NCI-H82 treated with DMSO at 0.1 percent for 48 hours (cell line): ENCODE measurements around the gene VDR.

ENCODE experiments used
- DNase-seq: peaks from one replicate; lab custom pipeline; 2025; ENCODE audit not compliant: unreplicated experiment; lab: John Stamatoyannopoulos, UW

The VDR gene

GRCh38 chr12:47800582-47800981 is 104.2 kb downstream of the VDR start:
- no peak for DNase-seq

GRCh38 chr12:47799357-47799955 is 105.3 kb downstream of the VDR start:
- no peak for DNase-seq

- DNase-seq: no peak
Observed at GRCh38 chr12:47798382-47798948, 106.3 kb downstream of the VDR start.

GRCh38 chr12:47797441-47797840 is 107.4 kb downstream of the VDR start:
- no peak for DNase-seq

- no peak for DNase-seq
Observed at GRCh38 chr12:47795814-47796411, 108.9 kb downstream of the VDR start.

- DNase-seq: no peak
Observed at GRCh38 chr12:47795121-47795813, 109.5 kb downstream of the VDR start.

GRCh38 chr12:47794679-47795078 is 110.1 kb downstream of the VDR start:
- no peak for DNase-seq

- DNase-seq: no peak
Observed at GRCh38 chr12:47793015-47793681, 111.6 kb downstream of the VDR start.

GRCh38 chr12:47791874-47792273 is 112.9 kb downstream of the VDR start:
- no peak for DNase-seq
